Activated T-helper 1 cell treated with Interleukin-2 at 50 U/mL for 16 hours (primary cell): ENCODE data around the gene ALOX12.
"Not testable (repeated sequence)": the region's sequence is repeated elsewhere in the genome, so short reads cannot be mapped to it uniquely, and the experiment has no call there.

ENCODE experiments used
- DNase-seq: peaks from one replicate; pipeline ENCODE4 v3.0.0-alpha.2; 2020; ENCODE audit warnings: low read depth

The ALOX12 gene

GRCh38 chr17:6995500-6996255, at the start of gene ALOX12:
Gene ALOX12 (plus strand): TSS chr17:6996049. CDS start chr17:6996118, 69 bp downstream.
- no peak for DNase-seq

DNA sequence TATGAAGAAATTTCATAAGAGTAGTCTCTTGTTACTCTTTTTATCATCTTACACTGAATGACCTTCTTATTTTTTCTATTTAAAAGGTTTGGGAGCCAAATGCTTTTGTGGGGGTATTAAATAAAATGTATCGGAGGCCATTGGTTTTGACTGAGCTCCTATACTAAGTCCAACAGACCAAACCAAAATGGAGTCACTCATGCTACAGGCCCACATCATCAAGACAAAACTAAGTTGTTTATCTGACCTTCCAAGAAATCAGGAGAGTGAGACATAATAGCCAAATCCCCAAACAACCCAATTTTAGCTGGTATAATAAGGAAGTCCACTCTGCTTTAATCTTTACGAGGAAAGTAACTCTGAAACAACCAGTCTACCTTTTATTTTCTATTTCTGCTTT, 48.1 kb upstream of the ALOX12 start:
- DNase-seq: no peak

- no peak for DNase-seq
Measured at GRCh38 chr17:6948562-6948961, 47.3 kb upstream of the ALOX12 start.

- no peak for DNase-seq
Measured at GRCh38 chr17:6948976-6949375, 46.9 kb upstream of the ALOX12 start.

DNA sequence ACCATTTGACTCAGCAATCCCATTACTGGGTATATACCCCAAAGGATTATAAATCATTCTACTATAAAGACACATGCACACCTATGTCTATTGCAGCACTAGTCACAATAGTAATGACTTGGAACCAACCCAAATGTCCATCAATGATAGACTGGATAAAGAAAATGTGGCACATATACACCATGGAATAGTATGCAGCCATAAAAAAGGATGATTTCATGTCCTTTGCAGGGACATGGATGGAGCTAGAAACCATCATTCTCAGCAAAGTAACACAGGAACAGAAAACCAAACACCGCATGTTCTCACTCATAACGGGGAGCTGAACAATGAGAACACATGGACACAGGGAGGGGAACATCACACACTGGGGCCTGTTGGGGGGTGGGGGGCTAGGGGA, 44.9 kb upstream of the ALOX12 start:
- not testable (repeated sequence) for DNase-seq

- DNase-seq: no peak
Measured at GRCh38 chr17:6953689-6954088, 42.2 kb upstream of the ALOX12 start.

GRCh38 chr17:6959700-6960099, 36.1 kb upstream of the ALOX12 start:
- no peak for DNase-seq

- no peak for DNase-seq
Measured at GRCh38 chr17:6969323-6969726, 26.5 kb upstream of the ALOX12 start.

GRCh38 chr17:6970992-6971391, 24.9 kb upstream of the ALOX12 start:
- DNase-seq: no peak

DNA sequence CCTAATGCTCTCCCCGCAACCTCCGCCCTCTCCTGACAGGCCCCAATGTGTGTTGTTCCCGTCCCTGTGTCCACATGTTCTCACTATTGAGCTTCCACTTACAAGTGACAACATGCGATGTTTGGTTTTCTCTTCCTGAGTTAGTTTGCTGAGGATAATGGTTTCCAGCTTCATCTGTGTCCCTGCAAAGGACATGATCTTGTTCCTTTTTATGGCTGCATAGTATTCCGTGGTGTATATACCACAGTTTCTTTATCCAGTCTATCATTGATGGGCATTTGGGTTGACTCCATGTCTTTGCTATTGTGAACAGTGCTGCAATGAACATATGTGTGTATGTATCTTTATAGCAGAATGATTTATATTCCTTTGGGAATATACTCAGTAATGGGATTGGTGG, 16.4 kb upstream of the ALOX12 start:
- DNase-seq: not testable (repeated sequence)

- no peak for DNase-seq
Measured at GRCh38 chr17:6981426-6981825, 14.4 kb upstream of the ALOX12 start.

- no peak for DNase-seq
Measured at GRCh38 chr17:6985266-6985665, 10.6 kb upstream of the ALOX12 start.

GRCh38 chr17:6986676-6987075, 9.2 kb upstream of the ALOX12 start:
- no peak for DNase-seq

- no peak for DNase-seq
Measured at GRCh38 chr17:6989779-6990178, 6.1 kb upstream of the ALOX12 start.

GRCh38 chr17:6993613-6994056, 2.2 kb upstream of the ALOX12 start:
- DNase-seq: not testable (repeated sequence)

DNA sequence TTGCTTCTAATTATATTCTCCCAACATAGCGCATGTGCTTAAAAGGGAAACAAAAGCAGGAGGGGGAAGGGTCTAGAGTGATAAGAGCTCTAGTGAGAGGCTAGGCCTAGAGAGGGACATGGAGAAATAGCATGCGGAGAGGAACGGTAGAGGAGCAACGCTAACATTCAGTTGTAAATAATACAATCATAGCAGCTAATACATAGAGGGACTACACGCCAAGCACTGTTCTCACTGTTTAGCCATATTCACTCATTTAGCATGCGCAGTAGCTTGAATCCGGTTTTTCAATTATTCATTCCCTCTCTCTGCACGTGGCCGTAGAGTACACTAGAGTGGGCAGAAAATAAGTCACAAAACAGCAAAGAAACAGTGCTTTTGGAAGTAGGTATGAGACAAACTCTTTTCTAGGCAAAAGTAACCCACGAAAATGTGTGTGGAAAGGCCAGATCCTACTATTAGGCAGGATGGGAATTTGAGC, 1.7 kb upstream of the ALOX12 start:
- no peak for DNase-seq

GRCh38 chr17:6994666-6995256, 1.1 kb upstream of the ALOX12 start:
- DNase-seq: no peak

DNA sequence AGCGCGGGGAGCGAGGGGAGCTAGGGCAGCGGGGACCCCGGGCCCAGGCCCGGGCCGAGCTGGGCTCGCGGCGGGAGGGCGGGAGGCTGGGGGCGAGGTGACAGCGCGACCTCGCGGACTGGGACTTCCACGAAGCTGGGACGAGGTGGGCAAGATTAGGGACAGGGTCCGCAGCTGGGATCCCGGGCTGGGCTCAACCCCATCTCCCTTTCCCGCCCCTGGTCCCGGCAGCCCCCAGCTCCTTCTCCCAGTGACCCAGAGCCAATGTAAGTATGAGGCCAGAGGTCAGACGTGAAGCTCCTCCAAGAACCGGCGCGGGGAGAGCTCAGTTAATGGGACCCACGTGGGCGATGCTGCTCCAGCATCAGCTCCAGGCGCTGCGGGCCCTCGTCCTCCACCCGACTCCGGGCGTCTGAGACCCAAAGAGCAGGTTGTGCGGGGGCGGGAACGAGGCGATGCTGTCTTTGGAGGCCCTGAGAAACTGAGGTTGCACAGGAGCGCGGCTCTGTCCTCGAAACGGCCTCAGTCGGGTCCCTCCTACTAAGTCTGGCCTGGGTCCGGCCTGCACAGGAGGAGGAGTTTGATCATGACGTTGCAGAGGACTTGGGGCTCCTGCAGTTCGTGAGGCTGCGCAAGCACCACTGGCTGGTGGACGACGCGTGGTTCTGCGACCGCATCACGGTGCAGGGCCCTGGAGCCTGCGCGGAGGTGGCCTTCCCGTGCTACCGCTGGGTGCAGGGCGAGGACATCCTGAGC, 585 bp downstream of the ALOX12 start:
- no peak for DNase-seq

DNA sequence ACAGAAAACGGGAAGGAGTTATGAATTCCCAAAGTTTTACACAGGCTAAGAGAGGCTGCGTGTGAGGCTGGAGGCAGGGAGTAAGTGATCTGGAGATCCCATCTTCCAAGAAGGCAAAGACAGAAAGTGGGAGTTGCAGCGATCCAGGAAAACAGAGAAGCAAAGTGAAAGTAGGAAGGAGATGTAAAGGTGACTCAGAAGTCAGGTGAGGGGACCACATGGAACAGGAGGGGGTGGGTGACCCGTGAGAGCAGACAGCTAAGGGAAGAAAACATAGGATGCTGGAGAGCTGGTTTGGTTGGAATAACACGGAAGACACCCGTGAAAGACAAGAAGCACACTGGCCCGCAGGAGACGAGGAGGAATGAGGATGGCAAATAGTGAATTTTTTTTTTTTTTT, 1.3 kb downstream of the ALOX12 start:
- DNase-seq: no peak

DNA sequence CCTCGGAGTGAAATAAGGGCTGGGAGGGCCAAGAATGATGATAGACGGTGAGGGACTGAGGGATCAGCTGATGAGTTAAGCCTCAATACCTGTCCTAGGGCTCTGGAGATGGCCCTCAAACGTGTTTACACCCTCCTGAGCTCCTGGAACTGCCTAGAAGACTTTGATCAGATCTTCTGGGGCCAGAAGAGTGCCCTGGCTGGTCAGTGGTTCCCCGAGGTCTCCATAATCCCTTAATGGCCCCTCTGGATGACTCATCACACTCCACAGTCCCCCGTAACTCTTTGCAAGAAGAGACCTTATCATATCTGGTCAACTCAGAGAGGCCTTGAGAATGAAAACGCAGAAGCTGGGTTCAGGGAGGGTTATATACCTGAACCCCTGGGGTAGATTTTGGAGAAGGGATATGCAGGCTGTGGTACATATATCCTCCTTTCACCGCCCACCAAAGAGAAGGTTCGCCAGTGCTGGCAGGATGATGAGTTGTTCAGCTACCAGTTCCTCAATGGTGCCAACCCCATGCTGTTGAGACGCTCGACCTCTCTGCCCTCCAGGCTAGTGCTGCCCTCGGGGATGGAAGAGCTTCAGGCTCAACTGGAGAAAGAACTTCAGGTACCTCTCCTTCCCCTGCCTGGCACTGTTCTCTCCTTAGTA, 3.1 kb downstream of the ALOX12 start:
- no peak for DNase-seq

DNA sequence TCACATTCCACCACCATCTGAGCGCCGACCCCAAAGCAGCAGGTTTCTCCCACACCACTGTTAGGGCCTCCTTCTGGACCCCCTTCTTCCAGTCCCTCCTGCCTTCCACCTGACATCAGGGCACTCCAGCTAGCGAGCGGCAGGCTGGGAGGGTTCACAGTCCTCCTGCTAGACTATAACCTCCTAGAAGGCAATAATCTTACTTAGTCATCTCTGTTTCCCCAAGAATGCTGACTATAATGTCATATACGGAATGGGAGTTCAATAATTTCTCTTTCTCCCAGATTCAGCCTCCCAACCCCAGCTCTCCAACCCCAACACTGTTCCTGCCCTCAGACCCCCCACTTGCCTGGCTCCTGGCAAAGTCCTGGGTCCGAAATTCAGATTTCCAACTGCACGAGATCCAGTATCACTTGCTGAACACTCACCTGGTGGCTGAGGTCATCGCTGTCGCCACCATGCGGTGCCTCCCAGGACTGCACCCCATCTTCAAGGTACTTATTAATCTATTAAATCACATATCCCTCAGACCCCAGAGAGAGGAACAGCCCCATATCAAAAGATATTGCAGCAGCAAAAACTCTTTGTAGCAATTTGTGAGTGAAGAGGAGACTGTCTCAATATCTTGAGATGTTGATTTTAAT, 5.6 kb downstream of the ALOX12 start:
- DNase-seq: no peak
